HG03354 (cell line): Measurements from ENCODE around the gene CCDC110.
A peak's percentile ranks its signal among the peaks of the same experiment; 100 is the strongest.

Source experiments
- ATAC-seq: cut with Tn5 transposase; IDR thresholded peaks from one replicate; pipeline ENCODE4 v1.9.1; 2021; ENCODE audit warnings: mild to moderate bottlenecking; ENCODE audit not compliant: unreplicated experiment, poor library complexity, severe bottlenecking

The CCDC110 gene

GRCh38 chr4:185425647-185426352, 45.7 kb downstream of the CCDC110 start, which contains the start of gene UFSP2:
Gene UFSP2, minus strand, starts transcription at chr4:185425964. Its CDS starts 96 bp downstream, at chr4:185425868.
- ATAC-seq, result peak; percentile 91

- peak; percentile 3 for ATAC-seq
Observed at GRCh38 chr4:185424905-185425646, 46.5 kb downstream of the CCDC110 start.

- no peak for ATAC-seq
Observed at GRCh38 chr4:185421366-185422124, 50.0 kb downstream of the CCDC110 start.

GRCh38 chr4:185416955-185417354, 54.6 kb downstream of the CCDC110 start:
- no peak for ATAC-seq

- ATAC-seq, result no peak
Observed at GRCh38 chr4:185412412-185412811, 59.1 kb downstream of the CCDC110 start.

GRCh38 chr4:185411849-185412248, 59.7 kb downstream of the CCDC110 start:
- no peak for ATAC-seq

- ATAC-seq, result no peak
Observed at GRCh38 chr4:185408432-185408831, 63.1 kb downstream of the CCDC110 start.

GRCh38 chr4:185405296-185405999, 66.1 kb downstream of the CCDC110 start:
- peak; percentile 81 for ATAC-seq

- no peak for ATAC-seq
Observed at GRCh38 chr4:185404031-185404430, 67.5 kb downstream of the CCDC110 start.

- no peak for ATAC-seq
Observed at GRCh38 chr4:185399466-185399865, 72.1 kb downstream of the CCDC110 start.

- ATAC-seq, result no peak
Observed at GRCh38 chr4:185398618-185399017, 72.9 kb downstream of the CCDC110 start.

GRCh38 chr4:185396724-185397385, 74.7 kb downstream of the CCDC110 start, which contains the start of gene ANKRD37:
Gene ANKRD37, plus strand, starts transcription at chr4:185396841. Its CDS starts 83 bp downstream, at chr4:185396924.
- ATAC-seq, result peak; percentile 0

GRCh38 chr4:185395956-185396723, 75.4 kb downstream of the CCDC110 start:
- peak; percentile 80 for ATAC-seq

- no peak for ATAC-seq
Observed at GRCh38 chr4:185395238-185395955, 76.1 kb downstream of the CCDC110 start, which contains the start of gene LRP2BP. Gene LRP2BP, minus strand, starts transcription at chr4:185395924. Its CDS starts 17,738 bp downstream, at chr4:185378186.
